ENCODE data around the gene FECH.

DNA sequence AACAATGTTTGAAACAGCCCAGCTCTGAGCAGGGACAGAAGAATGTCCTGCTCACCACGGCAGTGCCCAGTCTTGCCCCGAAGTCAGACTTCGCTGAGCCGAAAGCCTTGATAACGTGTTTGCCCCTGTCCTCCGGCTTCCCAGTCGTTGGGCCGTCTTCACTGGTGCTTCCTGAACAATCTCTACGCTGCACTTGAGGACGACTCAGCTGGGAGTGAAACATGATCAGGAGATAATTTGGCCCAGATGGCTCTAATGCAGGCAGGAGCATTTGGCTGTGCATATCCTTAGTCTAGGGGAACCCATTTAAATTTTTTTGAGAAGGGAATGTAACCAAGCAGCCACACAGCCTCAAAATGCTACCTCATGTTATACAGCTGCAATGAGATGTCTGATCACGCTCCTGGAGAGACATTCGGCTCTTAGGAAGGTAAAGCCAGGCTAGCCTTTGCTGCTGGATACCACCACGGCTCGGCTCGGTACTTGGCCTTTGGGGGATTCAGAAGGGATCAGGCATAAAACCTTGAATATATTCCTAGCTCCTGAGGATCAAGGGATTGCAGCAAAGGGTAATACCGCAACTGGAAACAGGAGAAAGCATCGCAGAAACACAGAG is 43.6 kb downstream of the FECH start:
- TF ChIP-seq, protein P1, sequence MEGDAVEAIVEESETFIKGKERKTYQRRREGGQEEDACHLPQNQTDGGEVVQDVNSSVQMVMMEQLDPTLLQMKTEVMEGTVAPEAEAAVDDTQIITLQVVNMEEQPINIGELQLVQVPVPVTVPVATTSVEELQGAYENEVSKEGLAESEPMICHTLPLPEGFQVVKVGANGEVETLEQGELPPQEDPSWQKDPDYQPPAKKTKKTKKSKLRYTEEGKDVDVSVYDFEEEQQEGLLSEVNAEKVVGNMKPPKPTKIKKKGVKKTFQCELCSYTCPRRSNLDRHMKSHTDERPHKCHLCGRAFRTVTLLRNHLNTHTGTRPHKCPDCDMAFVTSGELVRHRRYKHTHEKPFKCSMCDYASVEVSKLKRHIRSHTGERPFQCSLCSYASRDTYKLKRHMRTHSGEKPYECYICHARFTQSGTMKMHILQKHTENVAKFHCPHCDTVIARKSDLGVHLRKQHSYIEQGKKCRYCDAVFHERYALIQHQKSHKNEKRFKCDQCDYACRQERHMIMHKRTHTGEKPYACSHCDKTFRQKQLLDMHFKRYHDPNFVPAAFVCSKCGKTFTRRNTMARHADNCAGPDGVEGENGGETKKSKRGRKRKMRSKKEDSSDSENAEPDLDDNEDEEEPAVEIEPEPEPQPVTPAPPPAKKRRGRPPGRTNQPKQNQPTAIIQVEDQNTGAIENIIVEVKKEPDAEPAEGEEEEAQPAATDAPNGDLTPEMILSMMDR (conservative IDR thresholded peaks at IDR 0.05 in 1 of 2, IDR thresholded peaks at IDR 0.05 in 1 of 2; ENCODE audit: extremely low read depth in 1 of 2, insufficient read depth in 1 of 2, low read depth in 1 of 2, low read length in 2 of 2): no peak
- no peak for TF ChIP-seq EZH2 (IDR thresholded peaks at IDR 0.05; ENCODE audit: borderline replicate concordance, low read length)

All from mammary epithelial cell (primary cell).